K562 (cell line): ENCODE measurements around the gene WBP1. TPM values are rescaled to one million over a fixed set of nuclear protein-coding genes. Genes with fewer than 3 reads are reported as not detected.
A peak's percentile ranks its signal among the peaks of the same experiment; 100 is the strongest.

Experiments
- EWSR1 ChIP-seq: fragments of 450-650 bp; IDR thresholded peaks from 2 replicates; pipeline ENCODE4 v1.6.1; 2018; ENCODE audit warnings: borderline replicate concordance, mild to moderate bottlenecking, low read depth, moderate library complexity; ENCODE audit not compliant: partially characterized antibody
- FOS ChIP-seq: IDR thresholded peaks from 3 replicates; pipeline ENCODE4 v1.6.1; 2011; ENCODE audit not compliant: insufficient read length; ENCODE audit errors: extremely low read depth
- MYBL2 ChIP-seq, 2 experiments: fragments of 450-650 bp in 1 of 2; sonication (generic) in 1 of 2; formaldehyde crosslinking in 1 of 2; IDR thresholded peaks; 2 replicates each; pipeline versions ENCODE4 v1.6.1 to v1.8.1; 2017 to 2022; ENCODE audit warnings: borderline replicate concordance in 1 of 2, inconsistent platforms in 1 of 2, low read depth in 1 of 2, mild to moderate bottlenecking in 1 of 2, missing genetic modification reagents in 1 of 2, moderate library complexity in 1 of 2
- NRF1 ChIP-seq, 2 experiments: fragments of 450-650 bp; IDR thresholded peaks in 1 of 2; conservative IDR thresholded peaks in 1 of 2; 2 replicates each; pipeline ENCODE4 v1.6.1; 2014; ENCODE audit warnings: mild to moderate bottlenecking in 2 of 2
- POLR2H ChIP-seq: IDR thresholded peaks from 2 replicates; pipeline ENCODE4 v1.6.1; 2016; ENCODE audit warnings: missing genetic modification characterization, low read depth, mild to moderate bottlenecking, control low read depth, missing compliant biosample characterization, moderate library complexity
- POLR3G ChIP-seq: IDR thresholded peaks from 2 replicates; pipeline ENCODE4 v1.6.1; 2011; ENCODE audit not compliant: insufficient read length, insufficient replicate concordance; ENCODE audit errors: extremely low read depth
- SIN3B ChIP-seq: fragments of 450-650 bp; IDR thresholded peaks from 2 replicates; pipeline ENCODE4 v1.6.1; 2017; ENCODE audit warnings: low read depth, mild to moderate bottlenecking, moderate library complexity
- SMAD1 ChIP-seq: fragments of 150-350 bp; IDR thresholded peaks from 2 replicates; pipeline ENCODE4 v1.6.1; 2014; ENCODE audit warnings: low read length, low read depth; ENCODE audit not compliant: partially characterized antibody
- TSC22D4 ChIP-seq: fragments of 450-650 bp; IDR thresholded peaks from 2 replicates; pipeline ENCODE4 v1.6.1; 2016; ENCODE audit warnings: missing genetic modification characterization, missing biosample characterization, control low read depth
- ZC3H11A ChIP-seq: IDR thresholded peaks from 2 replicates; pipeline ENCODE4 v1.6.1; 2012; ENCODE audit warnings: low read depth, low read length, improper control_type of control experiment
- ZNF785 ChIP-seq: fragments of 250-450 bp; sonication (Bioruptor Pico); IDR thresholded peaks from 2 replicates; pipeline ENCODE4 v1.4.0; 2020; ENCODE audit warnings: mild to moderate bottlenecking
- polyA plus RNA-seq, 8 experiments: library from polyadenylated mRNA; depleted of rRNA in 4 of 8; stranded (reverse) in 5 of 8; unstranded in 3 of 8; fragments of >200 nt; fragmentation: Nextera tagmentation in 2 of 8; fragmentation: Illumina TruSeq in 1 of 8; extraction: Ambion mirVana in 2 of 8; extraction: Trizol in 1 of 8; gene quantifications; 2 replicates each; pipeline versions ENCODE4 v1.2.1 to v1.2.3, GENCODE V29; 2011 to 2014; ENCODE audit warnings: inconsistent platforms in 1 of 8, missing spikeins in 1 of 8
- total RNA-seq, 7 experiments: library from RNA; depleted of rRNA in 6 of 7; stranded (reverse); fragments of >200 nt in 6 of 7; fragmentation: Illumina TruSeq in 2 of 7; extraction: Trizol in 2 of 7; gene quantifications; 2 replicates each; pipeline versions ENCODE4 v1.2.1 to v1.2.3, GENCODE V29; 2011 to 2021; ENCODE audit warnings: low replicate concordance in 1 of 7
- TF ChIP-seq, protein P1 (sequence below), 2 experiments: fragments of 200-800 bp in 1 of 2; sonication (Bioruptor generic) in 1 of 2; sonication (generic) in 1 of 2; formaldehyde crosslinking in 1 of 2; IDR thresholded peaks in 1 of 2; conservative IDR thresholded peaks in 1 of 2; 2 replicates each; pipeline versions ENCODE4 v1.5.0 to v1.6.1; 2016 to 2020; ENCODE audit warnings: missing compliant biosample characterization in 1 of 2, missing genetic modification characterization in 1 of 2, missing genetic modification reagents in 1 of 2
- TF ChIP-seq, protein P2 (sequence below): sonication (generic); formaldehyde crosslinking; IDR thresholded peaks from 2 replicates; pipeline ENCODE4 v1.8.0; 2022; ENCODE audit warnings: mild to moderate bottlenecking, missing genetic modification reagents
- TF ChIP-seq, protein P3 (sequence below): sonication (generic); formaldehyde crosslinking; IDR thresholded peaks from 2 replicates; pipeline ENCODE4 v1.8.0; 2022; ENCODE audit warnings: mild to moderate bottlenecking, missing genetic modification reagents
- TF ChIP-seq, protein P4 (sequence below): fragments of 250-450 bp; sonication (Bioruptor Pico); IDR thresholded peaks from 2 replicates; pipeline ENCODE4 v1.5.0; 2021
- TF ChIP-seq, protein P5 (sequence below), 3 experiments: fragments of 200-800 bp in 1 of 3; sonication (Bioruptor generic) in 1 of 3; sonication (generic) in 1 of 3; formaldehyde crosslinking in 1 of 3; IDR thresholded peaks; 2 replicates each; pipeline versions ENCODE4 v1.6.1 to v1.8.0; 2016 to 2022; ENCODE audit warnings: mild to moderate bottlenecking in 2 of 3, missing compliant biosample characterization in 2 of 3, missing genetic modification characterization in 2 of 3, missing genetic modification reagents in 1 of 3

The WBP1 gene
- total and polyA plus RNA-seq, 9 of the 15 experiments (the other 6 are each of a cell fraction or from before 2014, with no cell fraction given): 1.9 to 27.7 (median 14.2) TPM

DNA sequence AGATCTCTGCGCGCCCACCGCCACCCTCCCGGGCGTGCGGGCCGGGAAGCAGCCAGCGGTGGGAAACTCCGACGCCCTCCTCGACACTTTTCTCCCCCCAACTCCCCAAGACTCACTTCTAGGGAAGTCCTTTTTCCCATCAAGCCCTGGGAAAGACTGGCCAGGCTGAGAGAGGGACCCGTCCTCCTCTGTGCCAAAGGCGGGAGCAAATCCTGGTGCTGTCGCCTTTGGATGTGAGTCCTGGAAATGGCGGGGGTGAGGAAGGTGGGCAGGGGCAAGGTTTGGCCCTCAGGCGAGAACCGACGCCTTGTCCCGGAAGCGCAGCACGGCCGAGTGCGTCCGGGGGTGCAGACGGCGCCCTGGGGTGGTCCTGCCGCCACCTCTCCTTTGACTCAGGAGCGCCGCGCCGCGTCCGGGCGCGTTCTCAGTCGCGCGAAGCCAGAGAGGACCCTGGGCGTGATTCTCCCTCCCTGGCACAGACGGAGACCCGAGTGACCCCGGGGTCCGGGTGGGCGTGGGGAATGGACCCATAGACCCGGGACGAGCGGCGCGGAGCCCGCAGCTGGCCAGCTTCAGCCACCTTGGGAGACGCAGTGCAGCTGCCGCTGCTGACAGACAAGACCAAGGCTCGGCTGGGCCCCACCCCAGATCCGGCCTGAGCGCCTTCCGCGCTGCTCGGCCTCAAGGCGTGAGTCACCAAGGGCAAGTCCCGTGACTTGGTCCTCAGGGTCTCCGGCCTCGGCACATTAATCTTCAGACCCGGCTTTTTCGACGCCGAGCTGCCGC, 44.7 kb downstream of the WBP1 start (continued):
- TF ChIP-seq, protein P1, sequence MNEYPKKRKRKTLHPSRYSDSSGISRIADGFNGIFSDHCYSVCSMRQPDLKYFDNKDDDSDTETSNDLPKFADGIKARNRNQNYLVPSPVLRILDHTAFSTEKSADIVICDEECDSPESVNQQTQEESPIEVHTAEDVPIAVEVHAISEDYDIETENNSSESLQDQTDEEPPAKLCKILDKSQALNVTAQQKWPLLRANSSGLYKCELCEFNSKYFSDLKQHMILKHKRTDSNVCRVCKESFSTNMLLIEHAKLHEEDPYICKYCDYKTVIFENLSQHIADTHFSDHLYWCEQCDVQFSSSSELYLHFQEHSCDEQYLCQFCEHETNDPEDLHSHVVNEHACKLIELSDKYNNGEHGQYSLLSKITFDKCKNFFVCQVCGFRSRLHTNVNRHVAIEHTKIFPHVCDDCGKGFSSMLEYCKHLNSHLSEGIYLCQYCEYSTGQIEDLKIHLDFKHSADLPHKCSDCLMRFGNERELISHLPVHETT (CRISPR knock-in tag; conservative IDR thresholded peaks at IDR 0.05 in 1 of 2, IDR thresholded peaks at IDR 0.05 in 1 of 2): 0 out of 4 replicates have a peak, but pooled peaks of 1 of the 2 experiments have one; percentile 20
- TF ChIP-seq ZNF785 (CRISPR knock-in tag) (no peak), FOS (peak; percentile 44), EWSR1 (no peak), TSC22D4 (tag) (no peak), SMAD1 (no peak), NRF1 (conservative IDR thresholded peaks at IDR 0.05 in 1 of 2, IDR thresholded peaks at IDR 0.05 in 1 of 2) (peak; percentile 56 to 65), ZC3H11A (no peak), MYBL2 (IDR thresholded peaks at IDR 0.05; ENCODE audit: low read depth) (no peak), MYBL2 (CRISPR knock-in tag; IDR thresholded peaks at IDR 0.05; ENCODE audit: borderline replicate concordance) (no peak), POLR2H (tag) (peak; percentile 79; the same call in 1 of the 2 replicates), POLR3G (no peak), SIN3B (no peak)
- TF ChIP-seq, protein P2, sequence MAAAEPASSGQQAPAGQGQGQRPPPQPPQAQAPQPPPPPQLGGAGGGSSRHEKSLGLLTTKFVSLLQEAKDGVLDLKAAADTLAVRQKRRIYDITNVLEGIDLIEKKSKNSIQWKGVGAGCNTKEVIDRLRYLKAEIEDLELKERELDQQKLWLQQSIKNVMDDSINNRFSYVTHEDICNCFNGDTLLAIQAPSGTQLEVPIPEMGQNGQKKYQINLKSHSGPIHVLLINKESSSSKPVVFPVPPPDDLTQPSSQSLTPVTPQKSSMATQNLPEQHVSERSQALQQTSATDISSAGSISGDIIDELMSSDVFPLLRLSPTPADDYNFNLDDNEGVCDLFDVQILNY: no peak
- TF ChIP-seq, protein P3, sequence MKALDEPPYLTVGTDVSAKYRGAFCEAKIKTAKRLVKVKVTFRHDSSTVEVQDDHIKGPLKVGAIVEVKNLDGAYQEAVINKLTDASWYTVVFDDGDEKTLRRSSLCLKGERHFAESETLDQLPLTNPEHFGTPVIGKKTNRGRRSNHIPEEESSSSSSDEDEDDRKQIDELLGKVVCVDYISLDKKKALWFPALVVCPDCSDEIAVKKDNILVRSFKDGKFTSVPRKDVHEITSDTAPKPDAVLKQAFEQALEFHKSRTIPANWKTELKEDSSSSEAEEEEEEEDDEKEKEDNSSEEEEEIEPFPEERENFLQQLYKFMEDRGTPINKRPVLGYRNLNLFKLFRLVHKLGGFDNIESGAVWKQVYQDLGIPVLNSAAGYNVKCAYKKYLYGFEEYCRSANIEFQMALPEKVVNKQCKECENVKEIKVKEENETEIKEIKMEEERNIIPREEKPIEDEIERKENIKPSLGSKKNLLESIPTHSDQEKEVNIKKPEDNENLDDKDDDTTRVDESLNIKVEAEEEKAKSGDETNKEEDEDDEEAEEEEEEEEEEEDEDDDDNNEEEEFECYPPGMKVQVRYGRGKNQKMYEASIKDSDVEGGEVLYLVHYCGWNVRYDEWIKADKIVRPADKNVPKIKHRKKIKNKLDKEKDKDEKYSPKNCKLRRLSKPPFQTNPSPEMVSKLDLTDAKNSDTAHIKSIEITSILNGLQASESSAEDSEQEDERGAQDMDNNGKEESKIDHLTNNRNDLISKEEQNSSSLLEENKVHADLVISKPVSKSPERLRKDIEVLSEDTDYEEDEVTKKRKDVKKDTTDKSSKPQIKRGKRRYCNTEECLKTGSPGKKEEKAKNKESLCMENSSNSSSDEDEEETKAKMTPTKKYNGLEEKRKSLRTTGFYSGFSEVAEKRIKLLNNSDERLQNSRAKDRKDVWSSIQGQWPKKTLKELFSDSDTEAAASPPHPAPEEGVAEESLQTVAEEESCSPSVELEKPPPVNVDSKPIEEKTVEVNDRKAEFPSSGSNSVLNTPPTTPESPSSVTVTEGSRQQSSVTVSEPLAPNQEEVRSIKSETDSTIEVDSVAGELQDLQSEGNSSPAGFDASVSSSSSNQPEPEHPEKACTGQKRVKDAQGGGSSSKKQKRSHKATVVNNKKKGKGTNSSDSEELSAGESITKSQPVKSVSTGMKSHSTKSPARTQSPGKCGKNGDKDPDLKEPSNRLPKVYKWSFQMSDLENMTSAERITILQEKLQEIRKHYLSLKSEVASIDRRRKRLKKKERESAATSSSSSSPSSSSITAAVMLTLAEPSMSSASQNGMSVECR (CRISPR knock-in tag): no peak
- TF ChIP-seq, protein P4, sequence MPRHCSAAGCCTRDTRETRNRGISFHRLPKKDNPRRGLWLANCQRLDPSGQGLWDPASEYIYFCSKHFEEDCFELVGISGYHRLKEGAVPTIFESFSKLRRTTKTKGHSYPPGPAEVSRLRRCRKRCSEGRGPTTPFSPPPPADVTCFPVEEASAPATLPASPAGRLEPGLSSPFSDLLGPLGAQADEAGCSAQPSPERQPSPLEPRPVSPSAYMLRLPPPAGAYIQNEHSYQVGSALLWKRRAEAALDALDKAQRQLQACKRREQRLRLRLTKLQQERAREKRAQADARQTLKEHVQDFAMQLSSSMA (CRISPR knock-in tag): no peak
- TF ChIP-seq, protein P5, sequence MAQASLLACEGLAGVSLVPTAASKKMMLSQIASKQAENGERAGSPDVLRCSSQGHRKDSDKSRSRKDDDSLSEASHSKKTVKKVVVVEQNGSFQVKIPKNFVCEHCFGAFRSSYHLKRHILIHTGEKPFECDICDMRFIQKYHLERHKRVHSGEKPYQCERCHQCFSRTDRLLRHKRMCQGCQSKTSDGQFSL (CRISPR knock-in tag; IDR thresholded peaks at IDR 0.05): 0 out of 2 replicates have a peak, but pooled peaks have one; percentile 33
- TF ChIP-seq, protein P5 (tag; IDR thresholded peaks at IDR 0.05): 0 out of 4 replicates have a peak, but pooled peaks of 1 of the 2 experiments have one; percentile 11
